ENCODE data around the gene CEACAM5.
"Not testable (repeated sequence)": the region's sequence is repeated elsewhere in the genome, so short reads cannot be mapped to it uniquely, and the experiment has no call there.

DNA sequence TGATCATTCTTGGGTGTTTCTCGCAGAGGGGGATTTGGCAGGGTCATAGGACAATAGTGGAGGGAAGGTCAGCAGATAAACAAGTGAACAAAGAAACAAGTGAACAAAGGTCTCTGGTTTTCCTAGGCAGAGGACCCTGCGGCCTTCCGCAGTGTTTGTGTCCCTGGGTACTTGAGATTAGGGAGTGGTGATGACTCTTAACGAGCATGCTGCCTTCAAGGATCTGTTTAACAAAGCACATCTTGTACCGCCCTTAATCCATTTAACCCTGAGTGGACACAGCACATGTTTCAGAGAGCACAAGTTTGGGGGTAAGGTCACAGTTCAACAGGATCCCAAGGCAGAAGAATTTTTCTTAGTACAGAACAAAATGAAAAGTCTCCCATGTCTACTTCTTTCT is 59.7 kb downstream of the CEACAM5 start:
- not testable (repeated sequence) for TF ChIP-seq CTCF (IDR thresholded peaks at IDR 0.05; ENCODE audit: low read depth, low read length, missing input control); GABPA (IDR thresholded peaks at IDR 0.05 in 1 of 2, conservative IDR thresholded peaks at IDR 0.05 in 1 of 2); MAX (IDR thresholded peaks at IDR 0.05); RXRA (IDR thresholded peaks at IDR 0.05); RAD21 (IDR thresholded peaks at IDR 0.05)
